ENCODE data around the gene NPAS3. TPM values are rescaled to one million over a fixed set of nuclear protein-coding genes. Genes with fewer than 3 reads are reported as not detected.

The NPAS3 gene
- total and polyA plus RNA-seq, 2 of the 13 experiments (the other 11 are each of a cell fraction or from before 2014, with no cell fraction given), result not detected

DNA sequence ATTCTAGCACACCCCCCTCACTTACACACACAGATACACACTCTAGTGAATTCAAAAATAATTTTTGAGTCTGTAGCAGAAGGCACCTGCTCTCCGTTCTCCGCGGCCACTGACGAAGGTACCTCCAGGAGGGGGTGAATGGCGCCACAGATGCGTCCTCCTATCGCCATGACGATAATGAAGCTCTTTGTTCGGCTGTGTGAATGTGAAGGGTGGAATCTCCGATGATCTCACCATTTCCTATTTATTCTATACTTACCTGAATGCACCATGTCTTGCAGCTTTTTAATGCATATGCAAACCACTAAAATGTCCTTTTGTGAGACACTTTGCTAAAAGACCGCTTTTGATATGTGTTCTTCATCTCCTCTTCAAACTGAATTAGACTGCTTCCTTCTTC, 849.5 kb downstream of the NPAS3 start:
- H2AFZ ChIP-seq (ENCODE audit: low read length), result no peak overlapping the region
- H3K9ac ChIP-seq (ENCODE audit: insufficient read depth, low read depth, low read length), result no peak overlapping the region
- no peak overlapping the region for H3K4me2 ChIP-seq (ENCODE audit: low read depth, low read length)
- 0 out of 2 replicates have a peak, but pooled peaks cover 4% of the 10 kb centered on the region for H3K4me1 ChIP-seq (ENCODE audit: insufficient read depth, low read length)
- in situ Hi-C loops (cut with HindIII; ENCODE audit: extremely low pct_ligation_motif_present, low pct_unique_long_range_greater_than_20kb), result no loop called here
- ATAC-seq, result no peak
- H3K9me3 ChIP-seq (ENCODE audit: low read length), result no peaks in the 10 kb centered on the region
- no peak for DNase-seq (ENCODE audit: low spot score)
- no peak for FAIRE-seq
- no TSS peak for BruUV-seq (replicated peaks)
- peaks cover 0 to 4% of the 10 kb centered on the region in 2 experiments; a peak in 2 of 5 replicates for H3K27me3 ChIP-seq (ENCODE audit: control insufficient read depth in 1 of 2, insufficient read depth in 2 of 2, low read length in 2 of 2)
- POLR2A ChIA-PET, result no interaction called here
- CTCF ChIA-PET (ENCODE audit: low intra/inter-chr PET ratio, low total read pairs), result no interaction called here
- no peaks in the 10 kb centered on the region for H4K20me1 ChIP-seq (ENCODE audit: insufficient read depth, low read length)
- no peak overlapping the region for H3K27ac ChIP-seq (ENCODE audit: extremely low read length, insufficient read depth, low read length)
- intact Hi-C loops (cut with micrococcal nuclease; ENCODE audit: unreplicated experiment), result no loop called here
- 42% methylated on average over 11 of the region's 11 CpGs for WGBS (ENCODE audit: low lambda C conversion rate)
- TF ChIP-seq, protein P1, sequence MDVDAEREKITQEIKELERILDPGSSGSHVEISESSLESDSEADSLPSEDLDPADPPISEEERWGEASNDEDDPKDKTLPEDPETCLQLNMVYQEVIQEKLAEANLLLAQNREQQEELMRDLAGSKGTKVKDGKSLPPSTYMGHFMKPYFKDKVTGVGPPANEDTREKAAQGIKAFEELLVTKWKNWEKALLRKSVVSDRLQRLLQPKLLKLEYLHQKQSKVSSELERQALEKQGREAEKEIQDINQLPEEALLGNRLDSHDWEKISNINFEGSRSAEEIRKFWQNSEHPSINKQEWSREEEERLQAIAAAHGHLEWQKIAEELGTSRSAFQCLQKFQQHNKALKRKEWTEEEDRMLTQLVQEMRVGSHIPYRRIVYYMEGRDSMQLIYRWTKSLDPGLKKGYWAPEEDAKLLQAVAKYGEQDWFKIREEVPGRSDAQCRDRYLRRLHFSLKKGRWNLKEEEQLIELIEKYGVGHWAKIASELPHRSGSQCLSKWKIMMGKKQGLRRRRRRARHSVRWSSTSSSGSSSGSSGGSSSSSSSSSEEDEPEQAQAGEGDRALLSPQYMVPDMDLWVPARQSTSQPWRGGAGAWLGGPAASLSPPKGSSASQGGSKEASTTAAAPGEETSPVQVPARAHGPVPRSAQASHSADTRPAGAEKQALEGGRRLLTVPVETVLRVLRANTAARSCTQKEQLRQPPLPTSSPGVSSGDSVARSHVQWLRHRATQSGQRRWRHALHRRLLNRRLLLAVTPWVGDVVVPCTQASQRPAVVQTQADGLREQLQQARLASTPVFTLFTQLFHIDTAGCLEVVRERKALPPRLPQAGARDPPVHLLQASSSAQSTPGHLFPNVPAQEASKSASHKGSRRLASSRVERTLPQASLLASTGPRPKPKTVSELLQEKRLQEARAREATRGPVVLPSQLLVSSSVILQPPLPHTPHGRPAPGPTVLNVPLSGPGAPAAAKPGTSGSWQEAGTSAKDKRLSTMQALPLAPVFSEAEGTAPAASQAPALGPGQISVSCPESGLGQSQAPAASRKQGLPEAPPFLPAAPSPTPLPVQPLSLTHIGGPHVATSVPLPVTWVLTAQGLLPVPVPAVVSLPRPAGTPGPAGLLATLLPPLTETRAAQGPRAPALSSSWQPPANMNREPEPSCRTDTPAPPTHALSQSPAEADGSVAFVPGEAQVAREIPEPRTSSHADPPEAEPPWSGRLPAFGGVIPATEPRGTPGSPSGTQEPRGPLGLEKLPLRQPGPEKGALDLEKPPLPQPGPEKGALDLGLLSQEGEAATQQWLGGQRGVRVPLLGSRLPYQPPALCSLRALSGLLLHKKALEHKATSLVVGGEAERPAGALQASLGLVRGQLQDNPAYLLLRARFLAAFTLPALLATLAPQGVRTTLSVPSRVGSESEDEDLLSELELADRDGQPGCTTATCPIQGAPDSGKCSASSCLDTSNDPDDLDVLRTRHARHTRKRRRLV (CRISPR knock-in tag; IDR thresholded peaks at IDR 0.05), result no peak
- TF ChIP-seq SIX4 (CRISPR knock-in tag; IDR thresholded peaks at IDR 0.05) (no peak), TEAD3 (CRISPR knock-in tag; optimal IDR thresholded peaks at IDR 0.05; ENCODE audit: borderline replicate concordance) (no peak)
- H3K36me3 ChIP-seq (replicated peaks in 1 of 2; ENCODE audit: control insufficient read depth in 1 of 2, insufficient read depth in 2 of 2, low read length in 2 of 2), result no peaks in the 10 kb centered on the region
- H3K79me2 ChIP-seq (ENCODE audit: insufficient read depth, low read length), result no peaks in the 10 kb centered on the region
- H3K4me3 ChIP-seq (replicated peaks in 1 of 3; ENCODE audit: insufficient read depth in 1 of 3, low read depth in 2 of 3, low read length in 3 of 3), result no peak overlapping the region

Measured in HepG2 (cell line).